Stimulated activated CD8-positive, alpha-beta memory T cell treated with anti-CD3 and anti-CD28 coated beads, Interleukin-4, amount 100 ng/mL, for 4 hours (primary cell): ENCODE data around the gene UNC79.

Experiments used
- DNase-seq, 2 donors: peaks; one replicate each; pipeline ENCODE4 v3.0.0-alpha.2; 2020; ENCODE audit warnings: low read depth in 2 of 2, low spot score in 1 of 2

The UNC79 gene

DNA sequence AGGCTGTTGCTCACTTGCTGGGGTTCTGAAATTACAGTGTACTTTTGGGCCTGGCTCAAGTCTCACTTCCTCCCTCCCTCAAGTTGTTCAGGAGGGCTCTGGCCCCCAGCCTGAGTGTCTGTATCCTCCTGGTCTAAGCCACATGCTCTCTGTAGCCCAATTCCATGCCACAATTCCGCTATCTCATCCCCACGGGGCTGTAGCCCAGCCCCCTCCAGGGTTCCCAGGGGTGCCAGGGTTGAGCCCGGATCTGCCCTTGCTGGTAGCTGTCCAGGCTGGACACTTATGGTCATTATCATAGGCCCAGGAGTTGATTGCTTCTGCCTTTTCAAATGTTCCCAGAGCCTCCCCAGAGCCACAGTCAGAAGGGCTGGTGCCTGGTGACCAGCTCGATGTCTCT, 292.3 kb downstream of the UNC79 start:
- DNase-seq = no peak

DNA sequence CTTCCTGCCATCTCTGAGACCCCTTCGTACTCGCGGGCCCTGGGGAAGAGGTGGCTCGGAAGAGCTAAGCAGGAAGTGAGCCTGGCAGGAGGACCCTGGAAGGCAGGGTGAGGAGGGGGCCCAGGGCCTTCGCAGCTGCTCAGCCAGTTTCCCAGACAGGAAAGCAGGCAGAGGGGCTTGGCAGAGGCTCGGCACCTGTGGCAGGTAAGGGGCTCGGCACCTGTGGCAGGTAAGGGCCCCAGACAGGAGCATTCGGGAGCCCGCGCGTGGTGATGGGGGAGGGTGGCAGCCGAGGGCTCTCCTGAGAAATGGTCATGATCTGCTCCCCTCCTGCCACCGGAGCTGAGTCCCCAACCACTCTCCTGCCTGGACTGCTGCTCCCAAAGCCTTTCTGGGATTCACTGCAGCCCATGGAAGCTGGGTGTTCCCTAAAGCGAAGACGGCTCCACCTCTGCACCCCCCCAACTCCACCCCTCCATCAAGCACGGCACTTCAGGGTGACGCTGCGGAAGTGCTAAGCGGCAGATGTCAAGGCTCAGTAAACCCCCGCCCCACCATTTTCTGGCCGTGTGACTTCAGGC, 294.4 kb downstream of the UNC79 start:
- DNase-seq = no peak

GRCh38 chr14:93725993-93726392, 295.3 kb downstream of the UNC79 start:
- DNase-seq = no peak

- DNase-seq = no peak
Observed at GRCh38 chr14:93727039-93727740, 296.5 kb downstream of the UNC79 start.

GRCh38 chr14:93727917-93728650, 297.3 kb downstream of the UNC79 start:
- no peak for DNase-seq

GRCh38 chr14:93728651-93729016, 297.9 kb downstream of the UNC79 start:
- no peak for DNase-seq

DNA sequence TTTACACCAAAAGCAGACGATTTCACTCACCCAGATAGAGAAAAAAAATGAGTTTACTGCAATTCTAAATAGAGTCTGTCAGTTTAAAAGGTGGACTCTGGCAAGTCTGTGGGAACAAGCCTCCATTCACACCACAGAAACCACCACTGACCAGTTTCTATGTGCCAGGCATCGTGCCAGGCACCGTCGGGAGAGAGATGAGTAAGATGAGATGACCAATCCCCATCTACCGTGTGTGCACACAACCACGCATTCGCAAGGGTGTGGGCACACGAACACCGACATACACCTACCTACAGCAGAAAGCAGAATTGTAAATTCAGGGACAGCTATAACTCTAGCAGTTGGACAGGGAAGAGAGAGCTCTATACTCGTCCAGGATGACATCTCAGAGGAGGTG, 299.3 kb downstream of the UNC79 start:
- DNase-seq = no peak

DNA sequence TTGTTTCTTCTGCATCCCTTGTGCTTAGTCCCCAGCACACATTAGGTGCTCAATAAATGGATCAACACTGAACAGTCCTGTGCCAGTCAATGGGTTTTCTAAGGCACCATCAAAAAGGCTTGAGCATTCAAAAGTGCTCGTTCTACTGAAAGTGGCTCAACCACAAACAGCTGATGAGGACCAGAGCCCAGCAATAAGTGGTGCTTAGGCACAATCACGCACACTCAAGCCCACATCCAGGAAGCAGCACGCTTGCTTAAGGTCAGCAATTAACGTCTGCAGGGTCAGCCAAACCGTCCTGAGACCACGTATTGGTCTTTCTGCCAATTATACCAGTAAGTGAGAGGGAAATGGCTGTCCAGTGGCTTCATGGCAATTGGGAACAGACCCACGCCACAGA, 301.0 kb downstream of the UNC79 start:
- DNase-seq = no peak

- no peak for DNase-seq
Observed at GRCh38 chr14:93732524-93732923, 301.8 kb downstream of the UNC79 start.

DNA sequence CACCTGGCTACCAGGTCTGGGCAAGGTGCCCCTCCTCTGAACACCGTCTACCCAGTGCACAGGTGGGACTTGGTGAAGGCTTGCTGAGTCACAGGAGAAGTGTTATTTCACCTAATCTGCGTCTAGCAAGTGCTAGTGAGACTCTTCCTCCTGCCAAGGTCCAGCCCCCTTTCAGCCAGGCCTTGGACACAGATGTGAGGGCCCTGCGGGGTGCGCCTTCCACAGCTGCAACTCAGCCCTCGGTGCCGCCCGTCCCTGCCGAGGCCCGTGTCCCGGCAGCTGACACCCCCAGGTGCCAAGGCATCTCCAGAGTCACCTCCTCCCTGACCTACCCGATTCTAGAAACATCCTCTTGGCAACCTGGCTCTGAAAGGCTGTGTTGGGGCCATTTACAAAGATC, 302.5 kb downstream of the UNC79 start:
- no peak for DNase-seq

- DNase-seq = no peak
Observed at GRCh38 chr14:93733631-93734030, 302.9 kb downstream of the UNC79 start.

DNA sequence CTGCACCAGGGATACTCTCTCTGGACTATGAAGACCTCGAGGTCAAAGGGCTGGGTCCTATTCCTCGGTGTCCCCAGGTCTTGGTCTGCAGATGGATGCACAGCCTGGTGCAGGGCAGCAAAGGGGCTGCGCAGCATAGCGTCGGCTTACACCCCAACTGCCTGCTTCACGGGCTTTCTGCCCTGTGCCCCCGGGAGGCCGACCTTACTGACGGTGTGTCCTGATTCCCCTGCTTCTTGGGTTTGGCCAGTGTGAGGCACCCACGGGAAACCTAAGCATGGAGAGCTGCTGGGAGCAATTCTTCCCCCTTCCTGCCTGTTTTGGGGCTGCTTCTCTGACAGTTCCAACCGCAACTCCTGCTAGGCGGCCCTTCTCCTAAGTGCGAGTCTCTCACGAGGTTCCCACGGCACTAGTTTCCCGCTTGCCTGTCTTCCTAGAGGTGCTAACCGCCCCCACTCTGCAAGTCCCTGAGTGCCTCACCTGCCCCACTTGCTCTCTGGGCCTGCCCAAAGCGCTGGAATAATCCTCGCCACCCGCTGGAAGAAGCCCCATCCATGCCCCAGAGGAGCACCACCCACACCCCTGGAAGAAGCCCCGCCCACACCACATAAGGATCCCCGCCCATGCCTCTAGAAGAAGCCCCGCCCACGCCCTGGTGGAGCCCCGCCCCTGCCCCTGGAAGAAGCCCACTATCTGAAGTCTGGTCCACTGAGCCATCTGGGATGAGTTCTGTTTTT, 303.5 kb downstream of the UNC79 start:
- no peak for DNase-seq

DNA sequence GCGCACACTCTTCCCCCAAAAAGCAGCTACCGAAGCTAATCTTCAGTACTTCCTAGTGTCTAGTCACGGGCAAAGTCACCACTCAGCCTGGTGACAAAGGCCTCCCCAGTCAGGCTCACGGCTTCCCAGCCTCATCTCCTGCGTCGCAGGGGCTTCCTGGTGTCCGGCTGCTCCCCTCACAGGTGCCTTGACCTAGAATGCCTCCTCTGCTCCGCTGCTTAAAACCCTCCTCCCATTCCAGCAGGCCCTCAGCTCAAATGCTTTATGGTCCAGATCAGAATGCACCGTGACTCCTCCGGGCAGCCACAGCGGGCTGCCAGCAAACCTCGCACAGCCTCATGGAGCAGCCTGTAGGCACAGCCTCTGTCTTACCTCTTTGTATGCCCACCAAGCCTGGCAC, 304.5 kb downstream of the UNC79 start:
- no peak for DNase-seq

DNA sequence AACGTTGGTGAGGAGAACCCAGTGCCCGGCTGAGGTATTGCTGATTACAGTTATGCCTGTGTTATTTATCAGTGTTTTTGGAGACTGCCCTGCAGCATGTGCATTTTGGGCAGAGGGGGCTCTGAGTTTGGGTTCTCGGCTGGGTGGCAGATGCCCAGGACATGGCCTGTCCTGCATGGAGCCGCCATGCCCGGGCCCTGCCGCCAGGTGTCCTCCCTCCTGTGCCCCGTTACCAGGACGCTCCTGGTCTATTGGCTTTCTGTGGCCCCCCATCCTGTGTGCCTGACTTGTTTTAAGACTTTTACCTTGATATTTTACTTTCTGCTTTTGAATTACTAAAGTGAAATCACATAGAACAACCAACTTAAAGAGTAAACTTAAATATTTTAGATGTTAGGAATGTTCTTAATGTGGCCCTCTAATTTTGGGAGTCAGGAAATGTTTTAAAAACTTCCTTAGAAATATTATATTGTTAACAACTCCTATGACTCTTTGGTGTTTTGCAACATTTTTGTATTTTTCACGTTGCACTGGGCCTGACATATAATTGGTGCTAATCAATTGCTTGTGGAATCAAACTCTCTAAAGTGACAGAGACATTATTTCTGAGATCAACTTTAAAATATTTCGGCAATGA, 305.8 kb downstream of the UNC79 start:
- no peak for DNase-seq

DNA sequence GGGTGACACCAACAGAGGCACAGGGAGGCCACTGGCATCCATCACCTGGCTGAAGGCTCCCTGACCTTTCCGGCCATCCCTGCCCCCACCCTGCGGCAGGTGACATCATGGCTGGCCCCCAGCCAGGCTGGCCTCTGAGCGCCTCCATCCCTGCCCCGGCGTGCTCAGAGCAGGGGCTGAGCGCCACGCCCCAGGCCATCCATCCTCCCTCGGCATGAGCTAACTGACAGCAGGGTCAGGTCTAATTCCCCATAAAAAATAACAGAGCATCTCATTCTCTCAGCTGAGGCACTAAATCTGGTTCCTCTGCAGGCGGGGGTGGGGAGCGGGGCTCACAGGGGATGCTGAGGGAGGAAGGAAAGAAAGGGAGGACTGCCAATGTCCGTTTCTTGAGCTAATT, 306.9 kb downstream of the UNC79 start:
- DNase-seq = no peak

GRCh38 chr14:93741556-93742230, 311.0 kb downstream of the UNC79 start:
- DNase-seq = no peak

- DNase-seq = no peak
Observed at GRCh38 chr14:93742761-93743160, 312.0 kb downstream of the UNC79 start.

DNA sequence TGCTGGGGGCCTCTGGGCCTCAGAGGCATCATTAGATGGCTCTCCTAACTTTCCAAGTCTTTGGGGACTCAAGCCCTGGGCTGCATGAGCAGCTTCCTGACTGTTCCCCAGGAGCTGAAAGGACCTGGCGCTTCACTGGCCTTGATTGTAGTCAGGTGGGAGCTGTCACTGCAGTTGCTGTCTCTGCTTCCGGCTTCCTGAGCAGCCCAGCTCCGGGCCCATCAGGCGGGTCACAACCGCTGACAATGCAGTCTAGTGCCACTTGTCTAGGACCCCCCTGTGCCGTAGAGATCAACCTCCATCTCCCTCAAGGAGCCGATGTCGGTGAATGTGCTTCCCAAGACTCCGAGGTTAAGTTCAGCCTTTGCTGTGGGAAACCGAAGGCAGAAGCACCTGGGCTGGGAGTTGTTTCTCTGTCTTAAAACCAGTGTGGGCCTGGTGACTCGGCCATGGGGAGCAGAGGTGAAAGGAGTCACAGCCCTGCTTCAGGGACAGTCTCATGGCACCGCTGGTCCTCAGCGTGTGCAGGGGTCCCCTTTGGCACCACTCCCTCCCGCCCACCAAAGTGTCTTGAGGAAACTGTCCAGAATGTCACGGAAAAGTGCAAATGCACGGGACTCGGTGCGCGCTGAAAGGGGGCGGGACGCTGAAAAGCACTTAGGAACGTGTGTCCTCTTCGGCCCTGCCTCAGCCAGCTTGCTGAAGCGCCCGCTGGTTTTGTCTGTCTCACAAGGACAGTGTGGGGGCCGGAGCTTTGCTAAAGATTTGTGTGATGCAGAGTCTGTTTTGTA, 312.7 kb downstream of the UNC79 start:
- DNase-seq = no peak

DNA sequence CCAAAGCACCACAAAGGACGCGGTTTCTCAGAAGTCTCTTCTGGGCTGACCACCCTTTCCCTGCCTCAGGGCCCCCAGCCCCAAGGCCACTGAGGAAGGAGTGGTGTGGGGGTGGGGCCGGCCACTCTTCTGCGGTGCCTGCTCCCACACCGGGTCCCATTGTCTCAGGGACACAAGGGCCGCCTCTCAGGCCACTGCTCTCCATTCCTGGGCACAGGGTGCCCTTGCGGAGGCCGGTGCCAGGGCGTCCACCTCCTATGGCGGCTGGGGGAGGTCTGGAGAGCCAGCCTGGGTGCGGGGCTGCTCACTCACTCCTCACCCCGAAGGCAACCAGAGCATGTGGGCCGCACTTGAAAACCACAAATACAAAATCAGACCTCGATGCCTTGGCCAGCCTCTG, 313.4 kb downstream of the UNC79 start:
- DNase-seq = no peak

DNA sequence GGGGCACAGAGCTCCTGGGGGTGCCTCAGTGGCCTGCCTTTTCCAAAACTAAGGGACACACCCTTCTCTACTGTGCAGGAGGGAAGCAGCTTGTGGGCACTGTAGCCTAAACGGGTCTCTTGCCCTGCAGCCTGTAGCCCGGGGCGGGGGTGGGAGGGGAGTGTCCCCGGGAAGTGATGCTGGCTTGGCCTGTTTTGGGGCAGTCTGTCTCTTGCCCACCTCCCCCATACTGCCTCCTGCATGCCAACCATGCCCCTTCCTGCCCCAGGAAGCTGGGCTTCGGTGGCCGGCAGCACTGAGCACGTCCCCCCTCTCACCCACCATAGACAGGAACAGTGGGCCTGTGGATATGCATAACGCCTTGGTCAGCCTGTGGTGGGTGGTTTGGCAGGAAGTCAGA, 314.1 kb downstream of the UNC79 start:
- no peak for DNase-seq
